Fibroblast of villous mesenchyme (primary cell): Measurements from ENCODE around the gene MAML1. TPM values are rescaled to one million over a fixed set of nuclear protein-coding genes. Genes with fewer than 3 reads are reported as not detected.
"Not testable (repeated sequence)": the region's sequence is repeated elsewhere in the genome, so short reads cannot be mapped to it uniquely, and the experiment has no call there.

ENCODE experiments used
- DNase-seq: peaks from one replicate; pipeline ENCODE4 v3.0.0-alpha.2; 2010; ENCODE audit warnings: low read depth
- H3K4me3 ChIP-seq: 2 replicates; pipeline ENCODE4 v1.5.1; 2011; ENCODE audit warnings: low read depth, mild to moderate bottlenecking, low read length
- total RNA-seq: library from RNA; depleted of rRNA; stranded (reverse); fragments of >200 nt; gene quantifications from 2 replicates; pipeline ENCODE4 v1.2.3, GENCODE V29; 2012
- TF ChIP-seq, protein P1 (sequence below): IDR thresholded peaks from 2 replicates; pipeline ENCODE4 v1.5.1; 2012; ENCODE audit warnings: low read depth, mild to moderate bottlenecking, low read length; ENCODE audit not compliant: insufficient read depth

The MAML1 gene, protein sequence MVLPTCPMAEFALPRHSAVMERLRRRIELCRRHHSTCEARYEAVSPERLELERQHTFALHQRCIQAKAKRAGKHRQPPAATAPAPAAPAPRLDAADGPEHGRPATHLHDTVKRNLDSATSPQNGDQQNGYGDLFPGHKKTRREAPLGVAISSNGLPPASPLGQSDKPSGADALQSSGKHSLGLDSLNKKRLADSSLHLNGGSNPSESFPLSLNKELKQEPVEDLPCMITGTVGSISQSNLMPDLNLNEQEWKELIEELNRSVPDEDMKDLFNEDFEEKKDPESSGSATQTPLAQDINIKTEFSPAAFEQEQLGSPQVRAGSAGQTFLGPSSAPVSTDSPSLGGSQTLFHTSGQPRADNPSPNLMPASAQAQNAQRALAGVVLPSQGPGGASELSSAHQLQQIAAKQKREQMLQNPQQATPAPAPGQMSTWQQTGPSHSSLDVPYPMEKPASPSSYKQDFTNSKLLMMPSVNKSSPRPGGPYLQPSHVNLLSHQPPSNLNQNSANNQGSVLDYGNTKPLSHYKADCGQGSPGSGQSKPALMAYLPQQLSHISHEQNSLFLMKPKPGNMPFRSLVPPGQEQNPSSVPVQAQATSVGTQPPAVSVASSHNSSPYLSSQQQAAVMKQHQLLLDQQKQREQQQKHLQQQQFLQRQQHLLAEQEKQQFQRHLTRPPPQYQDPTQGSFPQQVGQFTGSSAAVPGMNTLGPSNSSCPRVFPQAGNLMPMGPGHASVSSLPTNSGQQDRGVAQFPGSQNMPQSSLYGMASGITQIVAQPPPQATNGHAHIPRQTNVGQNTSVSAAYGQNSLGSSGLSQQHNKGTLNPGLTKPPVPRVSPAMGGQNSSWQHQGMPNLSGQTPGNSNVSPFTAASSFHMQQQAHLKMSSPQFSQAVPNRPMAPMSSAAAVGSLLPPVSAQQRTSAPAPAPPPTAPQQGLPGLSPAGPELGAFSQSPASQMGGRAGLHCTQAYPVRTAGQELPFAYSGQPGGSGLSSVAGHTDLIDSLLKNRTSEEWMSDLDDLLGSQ
- total RNA-seq = 12.1 and 13.9 TPM in 2 replicates

DNA sequence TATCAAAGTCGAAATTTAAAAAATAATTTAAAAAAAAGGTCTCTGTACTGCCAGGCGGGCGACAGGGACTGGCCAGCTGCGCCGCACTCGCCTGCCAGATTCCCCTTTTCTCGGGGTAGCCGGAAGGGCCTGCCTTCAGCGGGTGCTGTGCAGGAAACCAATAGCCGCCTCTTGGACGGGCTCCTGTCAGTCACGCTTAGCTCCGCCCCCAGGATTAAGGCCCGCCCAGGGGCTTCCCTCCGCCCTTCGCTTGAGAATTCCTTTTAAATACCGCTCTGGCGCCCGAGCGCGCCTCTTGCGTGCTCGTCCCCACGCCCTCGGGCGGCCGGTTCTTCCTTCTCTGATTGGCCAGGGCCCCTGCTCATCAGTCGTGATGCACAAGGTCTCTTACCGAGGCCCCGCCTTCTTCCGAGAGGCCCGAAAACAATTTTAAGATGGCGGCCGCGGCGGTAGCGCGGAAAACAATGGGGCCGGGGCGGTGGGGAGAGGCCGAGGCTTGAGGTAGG, at the start of gene MAML1:
Gene MAML1, plus strand, starts transcription at position 411 of the 506 bp plus-strand sequence. CDS start 291 bp downstream, outside the sequence.
- TF ChIP-seq, protein P1, sequence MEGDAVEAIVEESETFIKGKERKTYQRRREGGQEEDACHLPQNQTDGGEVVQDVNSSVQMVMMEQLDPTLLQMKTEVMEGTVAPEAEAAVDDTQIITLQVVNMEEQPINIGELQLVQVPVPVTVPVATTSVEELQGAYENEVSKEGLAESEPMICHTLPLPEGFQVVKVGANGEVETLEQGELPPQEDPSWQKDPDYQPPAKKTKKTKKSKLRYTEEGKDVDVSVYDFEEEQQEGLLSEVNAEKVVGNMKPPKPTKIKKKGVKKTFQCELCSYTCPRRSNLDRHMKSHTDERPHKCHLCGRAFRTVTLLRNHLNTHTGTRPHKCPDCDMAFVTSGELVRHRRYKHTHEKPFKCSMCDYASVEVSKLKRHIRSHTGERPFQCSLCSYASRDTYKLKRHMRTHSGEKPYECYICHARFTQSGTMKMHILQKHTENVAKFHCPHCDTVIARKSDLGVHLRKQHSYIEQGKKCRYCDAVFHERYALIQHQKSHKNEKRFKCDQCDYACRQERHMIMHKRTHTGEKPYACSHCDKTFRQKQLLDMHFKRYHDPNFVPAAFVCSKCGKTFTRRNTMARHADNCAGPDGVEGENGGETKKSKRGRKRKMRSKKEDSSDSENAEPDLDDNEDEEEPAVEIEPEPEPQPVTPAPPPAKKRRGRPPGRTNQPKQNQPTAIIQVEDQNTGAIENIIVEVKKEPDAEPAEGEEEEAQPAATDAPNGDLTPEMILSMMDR = no peak
- peak; percentile 100 for DNase-seq
- peak within 1 kb of the TSS; percentile 85 for H3K4me3 ChIP-seq

DNA sequence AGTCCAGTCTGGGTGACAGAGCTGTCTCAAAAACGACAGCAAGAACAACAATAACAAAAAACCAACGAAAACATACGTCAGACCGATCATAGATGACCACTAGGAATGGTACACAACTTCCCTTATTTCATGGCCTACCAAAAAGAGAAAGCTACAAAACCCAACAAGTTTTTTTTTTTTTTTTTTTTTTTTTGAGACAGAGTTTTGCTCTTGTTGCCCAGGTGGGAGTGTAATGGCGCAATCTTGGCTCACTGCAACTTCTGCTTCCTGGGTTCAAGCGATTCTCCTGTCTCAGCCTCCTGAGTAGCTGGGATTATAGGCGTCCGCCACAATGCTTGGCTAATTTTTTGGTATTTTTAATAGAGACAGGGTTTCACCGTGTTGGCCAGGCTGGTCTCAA, 43.4 kb upstream of the MAML1 start:
- not testable (repeated sequence) for DNase-seq, H3K4me3 ChIP-seq

DNA sequence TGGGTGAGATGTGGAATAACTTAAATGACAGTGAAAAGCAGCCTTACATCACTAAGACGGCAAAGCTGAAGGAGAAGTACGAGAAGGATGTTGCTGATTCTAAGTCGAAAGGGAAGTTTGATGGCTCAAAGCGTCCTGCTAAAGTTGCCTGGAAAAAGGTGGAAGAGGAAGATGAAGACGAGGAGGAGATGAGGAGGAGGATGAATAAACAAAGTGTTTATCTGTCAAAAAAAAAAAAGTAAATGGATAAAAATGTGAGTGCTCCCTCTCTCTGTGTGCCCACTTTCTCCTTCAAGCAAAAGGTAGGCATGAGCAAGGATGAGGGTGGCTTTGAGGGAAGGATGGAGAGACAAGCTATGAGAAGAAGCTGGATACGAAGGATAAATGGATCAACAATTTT, 38.1 kb upstream of the MAML1 start:
- no peak overlapping the region for H3K4me3 ChIP-seq
- TF ChIP-seq, protein P1 = no peak
- no peak for DNase-seq

DNA sequence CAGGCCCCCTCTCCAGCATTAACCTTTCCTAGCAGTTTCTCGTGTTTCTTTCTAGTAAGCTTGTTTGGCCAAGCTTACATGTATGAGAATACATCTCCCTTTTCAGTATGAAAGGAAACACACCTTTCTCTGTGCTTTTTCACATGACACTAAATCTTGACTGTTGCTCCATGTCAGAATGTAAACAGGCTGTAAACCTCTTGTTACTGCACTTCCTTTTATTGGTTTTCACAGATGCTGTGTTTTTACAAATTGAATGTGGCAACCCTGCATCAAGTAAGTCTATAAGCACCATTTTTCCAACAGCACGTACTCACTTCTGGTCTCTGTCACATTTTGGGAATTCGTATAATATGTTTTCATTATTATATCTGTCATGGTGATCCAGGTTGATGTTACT, 36.0 kb upstream of the MAML1 start:
- no peak overlapping the region for H3K4me3 ChIP-seq
- DNase-seq = peak; percentile 90
- TF ChIP-seq, protein P1 = no peak

DNA sequence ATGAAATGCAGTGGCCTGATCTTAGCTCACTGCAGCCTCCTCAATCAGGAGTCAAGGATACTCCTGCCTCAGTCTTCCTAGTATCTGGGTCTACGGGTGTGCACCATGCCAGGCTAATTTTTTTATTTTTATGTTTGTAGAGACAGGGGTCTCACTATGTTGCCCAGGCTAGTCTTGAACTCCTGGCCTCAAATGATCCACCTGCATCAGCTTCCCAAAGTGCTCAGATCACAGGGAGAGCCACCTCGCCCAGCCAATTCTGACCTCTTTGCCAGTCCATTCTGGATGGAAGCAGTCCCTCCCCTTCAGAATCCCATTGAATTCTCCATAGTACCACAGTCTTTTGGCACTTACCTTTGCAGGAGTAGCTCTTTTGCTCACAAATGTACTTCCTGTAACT, 35.5 kb upstream of the MAML1 start:
- no peak overlapping the region for H3K4me3 ChIP-seq
- DNase-seq = no peak
- TF ChIP-seq, protein P1 = no peak

DNA sequence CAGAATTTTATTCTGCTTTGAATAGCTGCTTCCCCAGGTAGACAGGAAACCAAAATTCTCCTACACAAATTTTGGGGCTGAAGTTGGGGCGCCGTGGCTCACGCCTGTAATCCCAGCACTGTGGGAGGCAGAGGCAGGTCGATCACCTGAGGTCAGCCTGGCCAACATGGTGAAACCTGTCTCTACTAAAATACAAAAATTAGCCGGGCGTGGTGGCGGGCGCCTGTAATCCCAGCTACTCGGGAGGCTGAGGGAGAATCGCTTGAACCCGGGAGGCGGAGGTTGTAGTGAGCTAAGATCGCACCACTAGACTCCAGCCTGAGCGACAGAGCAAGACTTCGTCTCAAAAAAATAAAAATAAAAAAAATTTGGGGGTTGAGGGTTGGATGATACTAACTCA, 35.1 kb upstream of the MAML1 start:
- H3K4me3 ChIP-seq = peak overlapping the region; percentile 75
- not testable (repeated sequence) for DNase-seq

DNA sequence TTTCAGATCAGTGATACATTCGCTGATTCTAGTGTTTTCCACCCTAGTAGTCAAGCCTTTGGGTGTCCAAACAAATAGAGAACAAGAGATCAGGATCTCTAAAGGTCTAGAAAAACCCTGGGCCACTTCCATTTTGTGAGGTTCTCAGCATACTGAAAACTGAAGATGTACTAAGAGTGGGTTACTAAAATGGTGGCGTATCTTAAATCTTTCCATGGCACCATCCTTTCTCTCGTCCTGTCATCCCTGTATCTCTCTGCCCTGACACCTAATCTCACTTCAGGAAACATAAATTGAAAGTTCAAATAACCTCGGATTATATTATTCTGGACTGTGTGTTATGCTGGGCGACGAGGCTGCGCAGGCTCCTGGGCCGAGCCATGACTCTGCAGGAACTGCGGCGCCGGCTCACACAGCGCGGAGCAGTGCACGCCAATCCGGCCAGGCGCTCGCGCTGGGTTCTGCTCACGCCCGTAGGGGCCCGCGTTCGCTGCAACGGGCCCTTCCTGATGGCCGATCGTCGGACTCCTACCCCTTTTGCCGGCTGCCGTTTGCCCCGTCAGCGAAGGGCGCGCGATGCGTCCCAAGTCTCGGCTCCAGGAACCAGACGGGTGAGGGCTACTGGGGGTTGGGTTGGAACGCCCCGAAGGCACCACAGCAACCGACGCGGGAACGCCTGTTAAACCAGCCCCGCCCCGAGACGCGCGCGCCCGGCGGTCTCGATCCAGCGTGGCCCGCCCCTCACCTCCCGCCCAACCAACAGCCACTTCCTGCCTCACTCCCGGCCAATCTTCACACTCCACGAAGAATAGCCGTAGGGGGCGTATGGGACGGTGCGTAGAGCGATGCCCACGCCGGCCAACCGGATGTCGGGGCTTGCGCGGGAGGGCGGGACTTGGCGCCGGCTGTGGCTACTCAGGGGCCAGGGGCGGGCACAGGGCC, 34.4 kb upstream of the MAML1 start:
- TF ChIP-seq, protein P1 = no peak
- DNase-seq = peak; percentile 99
- peak overlapping the region; percentile 75 for H3K4me3 ChIP-seq
